MM.1S (cell line): ENCODE results near the gene HJURP.

Experiments
- DNase-seq: peaks from one replicate; pipeline ENCODE4 v3.0.0-alpha.2; 2015
- H2AFZ ChIP-seq: fragments of 300-600 bp; sonication (generic); 2 replicates; pipeline ENCODE4 v1.6.0; 2016; ENCODE audit warnings: antibody characterized with exemption, low read length
- H3F3A ChIP-seq: fragments of 300-600 bp; sonication (generic); 2 replicates; pipeline ENCODE4 v1.6.1; 2016; ENCODE audit warnings: mild to moderate bottlenecking, antibody characterized with exemption, low read length, moderate library complexity, mixed read lengths; ENCODE audit not compliant: insufficient read depth
- H3K27ac ChIP-seq: fragments of 300-600 bp; sonication (generic); 2 replicates; pipeline ENCODE4 v1.5.1; 2016; ENCODE audit warnings: mild to moderate bottlenecking, low read length
- H3K27me3 ChIP-seq: fragments of 300-600 bp; sonication (generic); replicated peaks from 2 replicates; pipeline ENCODE4 v1.6.0; 2016; ENCODE audit warnings: low read length; ENCODE audit not compliant: insufficient read depth
- H3K36me3 ChIP-seq: fragments of 300-600 bp; sonication (generic); replicated peaks from 2 replicates; pipeline ENCODE4 v1.6.1; 2016; ENCODE audit warnings: mild to moderate bottlenecking, low read length, mixed read lengths; ENCODE audit not compliant: insufficient read depth
- H3K4me1 ChIP-seq: fragments of 300-600 bp; sonication (generic); 2 replicates; pipeline ENCODE4 v1.6.1; 2016; ENCODE audit warnings: low read length, mixed read lengths
- H3K4me2 ChIP-seq: fragments of 300-600 bp; sonication (generic); 2 replicates; pipeline ENCODE4 v1.6.0; 2016; ENCODE audit warnings: low read depth, low read length
- H3K4me3 ChIP-seq: fragments of 300-600 bp; sonication (generic); 2 replicates; pipeline ENCODE4 v1.5.1; 2016; ENCODE audit warnings: low read length, mixed read lengths
- H3K79me2 ChIP-seq: fragments of 300-600 bp; sonication (generic); 2 replicates; pipeline ENCODE4 v1.6.1; 2016; ENCODE audit warnings: mixed run types, low read length, mixed read lengths
- H3K9ac ChIP-seq: fragments of 300-600 bp; sonication (generic); 2 replicates; pipeline ENCODE4 v1.6.1; 2016; ENCODE audit warnings: low read length, mixed read lengths
- H3K9me2 ChIP-seq: fragments of 300-600 bp; sonication (generic); replicated peaks from 2 replicates; pipeline ENCODE4 v1.6.1; 2016; ENCODE audit warnings: mild to moderate bottlenecking, low read length, mixed read lengths; ENCODE audit not compliant: insufficient read depth
- H3K9me3 ChIP-seq: fragments of 300-600 bp; sonication (generic); replicated peaks from 2 replicates; pipeline ENCODE4 v1.6.1; 2016; ENCODE audit warnings: mild to moderate bottlenecking, low read length, mixed read lengths; ENCODE audit not compliant: insufficient read depth
- H4K20me1 ChIP-seq: fragments of 300-600 bp; sonication (generic); 2 replicates; pipeline ENCODE4 v1.6.1; 2016; ENCODE audit warnings: mild to moderate bottlenecking, low read length, moderate library complexity, mixed read lengths; ENCODE audit not compliant: insufficient read depth
- CTCF ChIP-seq: fragments of 300-600 bp; sonication (generic); IDR thresholded peaks from 2 replicates; pipeline ENCODE4 v1.5.1; 2016; ENCODE audit warnings: antibody characterized with exemption, low read length, mixed read lengths
- EZH2 ChIP-seq: fragments of 300-600 bp; sonication (generic); optimal IDR thresholded peaks from 2 replicates; pipeline ENCODE3; 2017; ENCODE audit warnings: low read depth, mild to moderate bottlenecking, antibody characterized with exemption, low read length, mixed read lengths
- EZH2phosphoT487 ChIP-seq: fragments of 300-600 bp; sonication (generic); IDR thresholded peaks from 2 replicates; pipeline ENCODE4 v1.6.1; 2018; ENCODE audit warnings: antibody characterized with exemption, low read length

Gene HJURP

GRCh38 chr2:233811087-233811486, 43.2 kb downstream of the HJURP start:
- H3K4me1 ChIP-seq = no peaks in the 10 kb centered on the region
- no peak overlapping the region for H2AFZ ChIP-seq
- no peaks in the 10 kb centered on the region for H4K20me1 ChIP-seq
- H3F3A ChIP-seq = no peaks in the 10 kb centered on the region
- no peak overlapping the region for H3K4me2 ChIP-seq
- H3K9me2 ChIP-seq = no peaks in the 10 kb centered on the region
- no peaks in the 10 kb centered on the region for H3K9me3 ChIP-seq
- no peak overlapping the region for H3K9ac ChIP-seq
- H3K27me3 ChIP-seq = no peaks in the 10 kb centered on the region
- TF ChIP-seq EZH2phosphoT487 = no peak
- TF ChIP-seq CTCF = no peak
- TF ChIP-seq EZH2 = no peak
- no peaks in the 10 kb centered on the region for H3K79me2 ChIP-seq
- no peak overlapping the region for H3K4me3 ChIP-seq
- no peak overlapping the region for H3K27ac ChIP-seq
- H3K36me3 ChIP-seq = no peaks in the 10 kb centered on the region
- no peak for DNase-seq

DNA sequence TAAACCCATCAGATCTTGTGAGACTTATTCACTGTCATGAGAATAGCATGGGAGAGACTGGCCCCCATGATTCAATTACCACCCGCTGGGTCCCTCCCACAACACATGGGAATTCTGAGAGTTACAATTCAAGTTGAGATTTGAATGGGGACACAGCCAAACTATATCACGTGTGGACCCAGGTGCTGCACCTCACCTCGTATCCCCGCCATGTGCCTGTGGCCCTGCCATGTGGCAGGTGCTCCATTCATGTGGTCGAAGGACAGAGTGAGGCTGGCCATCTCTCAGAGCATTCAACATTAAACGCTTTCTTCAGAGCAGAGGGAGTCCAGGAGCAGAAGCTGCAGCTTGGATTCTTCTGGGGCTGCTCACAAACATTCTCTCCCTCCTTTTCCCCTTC, 44.0 kb downstream of the HJURP start:
- H3K9ac ChIP-seq = no peak overlapping the region
- H3K4me3 ChIP-seq = no peak overlapping the region
- no peak for TF ChIP-seq EZH2
- TF ChIP-seq CTCF = no peak
- no peak for TF ChIP-seq EZH2phosphoT487
- H3K4me1 ChIP-seq = no peaks in the 10 kb centered on the region
- H3K4me2 ChIP-seq = no peak overlapping the region
- no peak overlapping the region for H3K27ac ChIP-seq
- H3K27me3 ChIP-seq = no peaks in the 10 kb centered on the region
- H3F3A ChIP-seq = no peaks in the 10 kb centered on the region
- no peaks in the 10 kb centered on the region for H4K20me1 ChIP-seq
- H3K9me3 ChIP-seq = no peaks in the 10 kb centered on the region
- H3K79me2 ChIP-seq = no peaks in the 10 kb centered on the region
- H3K36me3 ChIP-seq = no peaks in the 10 kb centered on the region
- no peak overlapping the region for H2AFZ ChIP-seq
- H3K9me2 ChIP-seq = no peaks in the 10 kb centered on the region
- no peak for DNase-seq

DNA sequence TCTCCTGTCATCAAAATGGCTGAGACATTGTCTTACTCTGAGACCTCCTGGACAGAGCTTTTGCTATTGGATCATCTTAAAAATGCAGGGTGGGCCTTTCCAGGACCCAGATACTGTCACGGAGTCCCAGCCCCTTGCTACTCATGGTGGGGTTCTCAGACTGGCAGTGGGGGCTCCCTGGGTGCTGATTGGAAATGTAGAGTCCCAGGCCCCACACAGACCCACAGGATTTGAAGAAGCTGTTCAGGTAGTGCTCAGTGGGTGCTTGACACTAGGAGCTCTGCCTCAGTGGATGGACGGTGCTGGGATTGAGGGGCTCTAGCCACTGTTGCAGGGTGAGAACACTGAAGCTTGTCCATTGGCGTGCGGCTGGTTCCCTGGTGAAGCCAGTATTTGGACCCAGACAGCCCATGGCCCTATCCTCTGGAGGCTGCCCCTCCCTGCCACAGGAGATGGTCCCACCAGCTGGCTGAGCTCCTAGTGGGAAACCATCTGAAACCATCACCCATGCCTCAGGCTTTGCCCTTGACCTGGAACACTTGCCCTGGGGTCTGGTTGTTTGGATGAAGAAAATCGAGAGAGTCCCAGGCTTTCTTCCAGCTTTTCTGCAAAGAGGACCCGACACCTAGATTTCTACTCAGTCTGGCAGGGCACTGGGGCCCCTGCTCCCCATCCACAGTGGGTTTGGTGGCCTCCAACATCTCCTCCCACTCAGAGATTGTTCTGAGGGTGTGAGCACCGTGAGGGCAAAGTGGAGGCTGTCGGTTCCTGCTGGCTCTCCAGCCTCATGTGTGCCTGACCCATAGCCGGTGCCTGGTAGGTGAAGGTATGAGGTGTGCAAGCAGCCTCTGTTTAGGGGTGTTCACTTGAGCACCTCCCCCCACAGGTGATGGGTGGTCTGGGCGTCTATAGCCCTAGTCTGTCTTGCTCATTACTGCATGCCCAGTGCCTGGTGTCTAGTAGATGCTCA, 46.1 kb downstream of the HJURP start:
- Histone ChIP-seq H2AFZ (no peak overlapping the region), H3F3A (no peaks in the 10 kb centered on the region), H4K20me1 (no peaks in the 10 kb centered on the region), H3K4me2 (no peak overlapping the region), H3K4me3 (no peak overlapping the region), H3K9me3 (no peaks in the 10 kb centered on the region), H3K27ac (no peak overlapping the region), H3K36me3 (no peaks in the 10 kb centered on the region), H3K9ac (no peak overlapping the region), H3K79me2 (no peaks in the 10 kb centered on the region), H3K27me3 (no peaks in the 10 kb centered on the region), H3K9me2 (no peaks in the 10 kb centered on the region), H3K4me1 (no peaks in the 10 kb centered on the region)
- TF ChIP-seq EZH2 (no peak), EZH2phosphoT487 (no peak), CTCF (no peak)
- DNase-seq = no peak
